ENCODE data around the gene KRTAP10-10.
"Not testable (repeated sequence)": the region's sequence is repeated elsewhere in the genome, so short reads cannot be mapped to it uniquely, and the experiment has no call there.

Gene KRTAP10-10, protein sequence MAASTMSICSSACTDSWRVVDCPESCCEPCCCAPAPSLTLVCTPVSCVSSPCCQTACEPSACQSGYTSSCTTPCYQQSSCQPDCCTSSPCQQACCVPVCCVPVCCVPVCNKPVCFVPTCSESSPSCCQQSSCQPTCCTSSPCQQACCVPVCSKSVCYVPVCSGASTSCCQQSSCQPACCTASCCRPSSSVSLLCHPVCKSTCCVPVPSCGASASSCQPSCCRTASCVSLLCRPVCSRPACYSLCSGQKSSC

DNA sequence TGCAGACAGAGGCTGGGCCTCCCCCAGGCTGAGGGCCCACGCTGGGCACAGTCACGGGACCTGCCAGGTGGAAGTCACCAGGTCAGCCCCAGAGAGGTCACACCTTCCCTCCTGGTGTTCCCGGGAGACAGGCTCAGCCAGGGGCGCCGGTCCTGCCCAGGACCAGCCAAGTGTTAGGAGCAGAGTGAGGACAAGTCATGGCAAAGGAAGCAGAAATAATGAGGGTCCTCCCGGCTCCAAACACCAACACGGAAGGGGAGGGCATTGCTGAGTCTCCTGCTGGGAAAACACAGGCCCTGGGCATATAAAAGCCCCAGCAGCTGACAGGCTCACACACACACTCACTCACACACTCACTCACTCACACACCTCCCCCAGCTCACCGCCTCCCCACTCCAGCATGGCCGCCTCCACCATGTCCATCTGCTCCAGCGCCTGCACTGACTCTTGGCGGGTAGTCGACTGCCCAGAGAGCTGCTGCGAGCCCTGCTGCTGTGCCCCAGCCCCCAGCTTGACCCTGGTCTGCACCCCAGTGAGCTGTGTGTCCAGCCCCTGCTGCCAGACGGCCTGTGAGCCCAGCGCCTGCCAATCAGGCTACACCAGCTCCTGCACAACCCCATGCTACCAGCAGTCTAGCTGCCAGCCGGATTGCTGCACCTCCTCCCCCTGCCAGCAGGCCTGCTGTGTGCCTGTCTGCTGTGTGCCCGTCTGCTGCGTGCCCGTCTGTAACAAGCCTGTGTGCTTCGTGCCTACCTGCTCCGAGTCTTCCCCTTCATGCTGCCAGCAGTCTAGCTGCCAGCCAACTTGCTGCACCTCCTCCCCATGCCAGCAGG, at the start of gene KRTAP10-10:
TSS of gene KRTAP10-10 (plus strand) at position 339 of the 833 bp plus-strand sequence. CDS start at position 401, 62 bp downstream.
- DNase-seq = no peak

DNA sequence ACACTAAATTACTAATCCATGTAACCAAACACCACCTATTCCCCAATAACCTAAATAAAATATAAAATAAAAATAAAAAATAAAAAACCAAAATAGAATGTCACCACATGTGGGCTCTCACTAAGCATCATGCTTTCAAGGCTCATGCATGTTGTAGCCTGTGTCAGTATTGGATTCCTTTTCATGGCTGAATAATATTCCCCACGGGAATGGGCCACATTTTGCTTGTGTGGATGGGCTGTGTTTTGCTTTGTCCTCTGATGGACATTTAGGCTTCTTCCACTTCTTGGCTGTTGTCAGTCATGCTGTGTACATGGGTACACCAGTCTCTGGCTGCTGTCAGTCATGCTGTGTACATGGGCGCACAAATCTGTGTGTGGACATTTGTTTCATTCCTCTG, 48.1 kb upstream of the KRTAP10-10 start:
- no peak for DNase-seq

DNA sequence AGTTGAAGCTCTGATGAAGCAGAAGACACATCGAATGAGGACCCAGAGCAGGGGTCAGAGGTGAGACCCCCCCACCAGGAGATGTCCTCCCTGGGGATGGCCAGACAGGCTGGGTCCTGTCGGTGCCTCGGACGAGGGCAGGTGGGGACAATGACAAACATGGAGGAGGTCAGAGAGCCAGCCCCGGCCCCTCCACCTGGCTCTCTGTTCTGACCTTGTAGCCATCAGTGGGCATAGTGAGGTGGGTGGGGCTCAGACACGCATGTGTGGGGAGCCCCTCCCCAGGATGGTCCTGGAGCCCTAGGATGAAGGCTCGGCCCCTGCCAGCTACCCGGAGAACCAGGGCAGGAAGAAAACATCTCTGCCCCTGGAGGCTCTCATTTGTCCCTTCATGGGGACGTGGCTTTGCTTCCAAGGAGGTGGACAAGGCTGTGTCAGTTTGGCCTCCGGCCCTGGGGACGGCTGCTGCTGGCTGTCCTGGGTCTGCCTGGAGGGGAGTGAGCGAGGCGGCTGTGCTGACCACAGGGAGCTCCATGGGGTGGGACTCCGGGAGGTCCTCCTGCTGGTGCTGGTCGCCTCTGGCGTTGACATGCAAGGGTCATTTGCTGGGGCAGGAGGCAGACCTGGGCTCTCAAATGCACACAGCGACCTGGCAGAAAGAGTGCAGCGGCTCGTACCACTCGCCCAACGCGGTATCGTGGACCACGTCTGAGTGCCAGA, 47.4 kb upstream of the KRTAP10-10 start:
- no peak for DNase-seq

DNA sequence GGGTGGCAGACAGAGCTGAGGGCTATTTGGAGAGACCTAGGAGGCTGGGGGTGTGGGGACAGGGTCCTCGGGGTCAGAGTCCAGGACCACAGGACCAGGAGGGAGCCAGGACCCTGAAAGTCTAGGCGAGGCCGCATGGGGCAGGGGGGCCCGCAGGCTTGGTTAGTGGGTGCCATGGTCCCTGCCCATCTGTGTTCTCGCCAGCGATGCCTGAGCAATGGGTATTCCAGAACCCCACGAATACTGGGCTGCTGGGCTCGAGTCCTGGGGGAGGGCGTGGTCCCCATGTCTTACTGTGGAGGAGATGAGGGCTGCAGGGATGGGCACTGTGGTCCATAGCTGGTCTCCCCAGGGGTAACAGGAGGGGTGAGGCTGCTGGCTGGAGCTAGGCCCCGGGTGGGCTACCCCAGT, 46.8 kb upstream of the KRTAP10-10 start:
- no peak for DNase-seq

DNA sequence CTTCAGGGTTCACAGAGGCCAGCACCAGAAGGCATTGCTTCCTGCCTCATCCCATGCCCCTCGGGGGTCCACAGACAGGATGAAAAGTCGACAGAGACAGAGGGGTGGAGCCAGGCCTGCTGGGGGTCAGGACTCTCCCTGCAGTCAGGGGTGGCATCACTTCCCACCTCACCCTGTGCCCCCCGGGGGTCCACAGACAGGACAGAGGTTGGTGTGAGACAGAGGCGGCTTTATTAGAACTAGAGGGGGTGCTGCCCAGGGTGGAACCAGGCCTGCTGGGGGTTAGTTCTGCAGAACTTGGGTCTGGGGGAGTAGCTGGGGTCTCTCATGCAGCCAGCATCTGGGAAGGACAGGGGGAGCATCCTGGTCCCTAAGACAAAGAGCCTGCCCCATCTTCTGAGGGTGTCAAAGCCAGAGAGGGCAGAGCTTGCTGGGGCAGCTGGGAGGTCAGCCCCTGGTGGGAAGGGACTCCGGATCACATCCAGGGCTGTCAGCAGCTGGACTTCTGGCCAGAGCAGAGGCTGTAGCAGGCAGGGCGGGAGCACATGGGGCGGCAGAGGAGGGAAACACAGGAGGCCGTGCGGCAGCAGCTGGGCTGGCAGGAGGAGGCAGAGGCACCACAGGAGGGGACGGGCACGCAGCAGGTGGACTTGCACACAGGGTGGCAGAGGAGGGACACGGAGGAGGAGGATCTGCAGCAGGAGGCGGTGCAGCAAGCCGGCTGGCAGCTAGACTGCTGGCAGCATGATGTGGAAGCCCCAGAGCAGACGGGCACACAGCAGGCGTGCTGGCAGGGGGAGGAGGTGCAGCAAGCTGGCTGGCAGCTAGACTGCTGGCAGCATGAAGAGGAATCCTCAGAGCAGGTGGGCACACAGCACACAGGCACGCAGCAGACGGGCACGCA, 46.0 kb upstream of the KRTAP10-10 start:
- not testable (repeated sequence) for DNase-seq

DNA sequence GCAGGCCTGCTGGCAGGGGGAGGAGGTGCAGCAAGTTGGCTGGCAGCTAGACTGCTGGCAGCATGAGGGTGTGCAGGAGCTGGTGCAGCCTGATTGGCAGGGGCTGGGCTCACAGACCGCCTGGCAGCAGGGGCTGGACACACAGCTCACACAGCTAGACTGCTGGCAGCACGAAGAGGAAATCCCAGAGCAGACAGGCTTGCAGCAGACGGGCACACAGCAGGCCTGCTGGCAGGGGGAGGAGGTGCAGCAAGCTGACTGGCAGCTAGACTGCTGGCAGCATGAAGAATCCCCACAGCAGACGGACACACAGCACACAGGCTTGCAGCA, 45.4 kb upstream of the KRTAP10-10 start:
- DNase-seq = not testable (repeated sequence)

DNA sequence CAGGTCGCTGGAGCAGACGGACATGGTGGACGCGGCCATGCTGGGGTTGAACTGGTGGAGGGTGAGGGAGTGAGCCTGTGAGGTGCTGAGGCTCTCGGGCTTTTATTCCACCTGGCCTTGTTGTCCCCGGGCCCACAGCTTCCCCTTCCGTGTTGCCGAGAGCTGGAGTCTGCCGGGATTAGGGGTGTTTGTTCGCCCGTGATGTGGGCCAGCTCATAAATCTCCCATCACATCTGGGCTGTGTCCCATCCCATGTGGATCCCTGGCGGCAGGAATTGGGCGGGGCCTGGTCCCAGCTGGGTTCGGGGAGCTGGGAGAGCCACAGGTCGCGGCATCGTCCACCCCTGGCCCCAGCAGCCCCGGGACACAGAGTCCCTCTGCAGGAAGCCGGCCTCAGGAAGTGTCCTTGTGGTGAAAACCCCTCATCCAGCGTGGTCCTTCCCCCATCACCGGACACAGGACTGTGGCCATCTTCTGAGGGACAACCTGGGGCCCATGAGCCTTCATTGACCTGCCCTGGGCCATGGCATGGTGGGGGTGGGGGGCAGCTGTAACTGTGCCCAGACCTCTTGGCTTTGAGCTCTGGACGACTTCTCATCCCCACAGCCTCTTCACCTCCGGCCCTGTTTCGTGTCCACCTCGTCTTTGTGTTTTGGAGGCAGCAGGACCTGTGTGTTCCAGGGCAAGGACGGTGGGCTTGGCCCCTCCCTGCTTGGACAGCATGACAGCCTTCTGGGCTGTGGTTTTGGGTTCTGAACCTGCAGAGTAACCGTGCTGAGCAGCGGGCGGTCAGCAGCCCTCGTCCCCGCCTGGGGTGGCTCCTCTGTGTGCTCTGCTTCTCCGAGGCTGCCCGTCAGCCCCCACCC, 44.5 kb upstream of the KRTAP10-10 start, which contains the start of gene KRTAP10-6:
TSS of gene KRTAP10-6 (minus strand) at position 60 of the 866 bp plus-strand sequence. CDS start at position 39, 21 bp downstream.
- no peak for DNase-seq

DNA sequence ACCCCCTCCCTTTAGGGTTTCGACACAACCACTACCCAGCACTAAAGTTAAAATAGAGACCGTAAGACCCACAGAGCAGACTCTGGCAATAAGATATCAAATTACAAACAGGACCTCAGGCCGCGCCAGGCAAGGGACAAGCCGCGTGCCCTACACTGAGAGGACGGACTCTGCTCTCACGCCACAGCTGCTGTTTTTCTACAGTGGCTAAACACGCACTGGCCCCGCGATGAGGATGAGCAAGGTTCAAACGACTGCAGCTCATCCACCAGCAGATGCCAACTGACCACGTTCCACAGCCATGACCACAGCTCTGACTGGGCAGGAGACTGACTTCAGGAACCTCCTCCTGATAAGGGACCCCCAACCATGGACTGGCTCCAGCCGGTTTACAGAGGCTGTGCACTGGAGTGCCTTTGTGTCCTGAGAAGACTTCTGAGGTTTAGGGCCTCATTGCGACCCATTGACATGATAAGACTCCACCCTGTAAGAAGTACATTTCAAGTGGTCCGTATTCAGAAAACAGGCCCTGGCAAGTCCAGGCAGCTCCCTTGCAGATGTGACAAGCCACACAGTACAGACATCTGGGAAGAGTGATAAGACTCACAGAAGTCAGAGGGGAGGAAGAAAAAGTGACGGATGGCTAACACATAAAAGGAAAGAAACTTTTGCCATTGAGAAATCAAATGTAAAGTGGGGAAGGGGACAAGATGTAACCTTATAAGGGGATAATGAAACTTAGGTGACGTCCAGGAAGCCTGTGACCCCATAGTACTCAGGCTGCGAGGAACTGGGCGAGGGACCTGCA, 43.4 kb upstream of the KRTAP10-10 start:
- DNase-seq = peak; percentile 17

DNA sequence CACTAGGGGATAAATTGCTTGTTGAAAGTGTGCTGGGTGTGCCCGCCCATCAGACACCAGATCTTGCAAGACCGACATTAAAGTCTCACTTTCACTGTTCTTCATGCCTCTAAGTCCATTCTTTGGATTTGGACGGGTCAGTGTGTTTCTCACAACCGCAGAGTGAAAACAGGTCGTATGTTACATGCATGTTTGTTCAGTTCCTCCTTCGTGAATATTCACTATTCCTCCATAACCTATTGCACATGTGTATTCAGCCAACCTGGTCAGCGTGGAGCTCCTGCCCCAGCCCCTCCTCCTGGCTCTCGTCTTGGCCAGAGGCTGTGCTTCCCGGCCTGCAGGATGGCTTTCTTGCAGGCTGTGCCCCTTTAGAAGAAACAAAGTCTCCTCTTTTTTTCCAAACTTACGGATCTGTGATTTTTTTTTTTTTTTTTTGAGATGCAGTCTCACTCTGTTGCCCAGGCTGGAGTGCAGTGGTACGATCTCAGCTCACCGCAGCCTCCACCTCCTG, 42.7 kb upstream of the KRTAP10-10 start:
- no peak for DNase-seq

DNA sequence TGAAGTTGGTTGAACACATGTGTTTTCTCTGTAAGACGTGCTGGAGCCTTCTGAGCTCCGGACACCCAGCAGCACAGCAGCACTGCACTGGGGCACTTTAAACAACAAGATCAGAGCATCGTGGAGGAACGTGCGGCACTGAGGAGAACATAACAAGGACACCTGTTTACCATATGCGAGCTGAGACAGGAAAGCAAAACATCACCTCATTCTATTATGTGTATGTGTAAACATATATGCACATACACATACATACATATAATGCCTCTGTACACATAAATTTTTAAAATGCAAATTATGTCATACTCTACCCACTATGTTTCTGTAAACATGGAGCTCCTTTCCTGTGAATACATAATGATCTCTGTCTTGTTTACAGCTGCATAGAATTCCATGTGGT, 41.6 kb upstream of the KRTAP10-10 start:
- DNase-seq = no peak

DNA sequence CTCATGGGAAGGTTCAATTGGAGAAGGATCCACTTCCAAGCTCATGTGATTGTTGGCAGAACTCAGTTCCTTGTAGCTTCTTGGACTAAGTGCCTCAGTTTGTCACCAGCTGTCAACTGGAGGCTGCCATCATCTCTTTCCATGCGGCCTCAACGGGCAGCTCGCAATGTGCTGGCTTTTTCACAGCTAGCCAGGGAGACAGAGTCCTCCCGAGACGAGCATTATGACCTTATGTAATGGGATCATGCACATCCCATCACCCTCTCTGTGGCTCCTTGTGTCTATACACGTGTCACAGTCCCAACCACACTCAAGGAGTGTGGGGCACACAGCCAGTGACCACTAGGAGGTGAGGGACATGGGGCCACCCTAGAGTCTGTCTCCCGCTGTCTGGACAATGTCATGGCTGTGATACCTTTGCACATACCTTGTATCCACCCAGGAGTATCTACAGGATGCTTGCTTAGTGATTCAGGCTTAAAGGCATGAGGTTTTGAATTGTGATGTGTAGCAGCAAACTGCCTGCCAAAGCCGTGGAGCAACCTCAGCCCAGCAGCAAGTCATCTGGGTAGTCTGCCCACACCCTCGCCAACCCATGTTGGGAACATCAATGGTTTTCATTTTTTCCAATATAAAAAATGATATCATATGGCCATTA, 41.0 kb upstream of the KRTAP10-10 start:
- DNase-seq = no peak

DNA sequence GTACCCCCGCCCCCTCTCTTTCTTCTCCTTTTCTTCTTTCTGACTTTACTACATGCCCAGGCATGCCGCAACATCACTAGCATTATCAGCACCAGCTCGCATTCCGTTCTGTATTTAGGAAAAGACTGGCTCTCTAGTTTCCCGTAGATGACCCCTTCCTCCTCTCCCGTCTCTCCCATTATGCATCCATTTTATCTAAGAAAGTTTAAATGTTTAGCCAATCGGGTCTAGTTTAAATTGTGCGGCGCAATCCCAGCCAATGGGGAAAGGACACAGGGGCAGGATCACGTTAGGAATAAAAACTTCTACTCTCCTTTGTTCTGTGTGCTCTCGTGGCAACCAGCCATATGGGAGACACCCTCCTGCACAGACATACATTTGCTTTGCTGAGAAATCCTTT, 39.1 kb upstream of the KRTAP10-10 start:
- DNase-seq = no peak

DNA sequence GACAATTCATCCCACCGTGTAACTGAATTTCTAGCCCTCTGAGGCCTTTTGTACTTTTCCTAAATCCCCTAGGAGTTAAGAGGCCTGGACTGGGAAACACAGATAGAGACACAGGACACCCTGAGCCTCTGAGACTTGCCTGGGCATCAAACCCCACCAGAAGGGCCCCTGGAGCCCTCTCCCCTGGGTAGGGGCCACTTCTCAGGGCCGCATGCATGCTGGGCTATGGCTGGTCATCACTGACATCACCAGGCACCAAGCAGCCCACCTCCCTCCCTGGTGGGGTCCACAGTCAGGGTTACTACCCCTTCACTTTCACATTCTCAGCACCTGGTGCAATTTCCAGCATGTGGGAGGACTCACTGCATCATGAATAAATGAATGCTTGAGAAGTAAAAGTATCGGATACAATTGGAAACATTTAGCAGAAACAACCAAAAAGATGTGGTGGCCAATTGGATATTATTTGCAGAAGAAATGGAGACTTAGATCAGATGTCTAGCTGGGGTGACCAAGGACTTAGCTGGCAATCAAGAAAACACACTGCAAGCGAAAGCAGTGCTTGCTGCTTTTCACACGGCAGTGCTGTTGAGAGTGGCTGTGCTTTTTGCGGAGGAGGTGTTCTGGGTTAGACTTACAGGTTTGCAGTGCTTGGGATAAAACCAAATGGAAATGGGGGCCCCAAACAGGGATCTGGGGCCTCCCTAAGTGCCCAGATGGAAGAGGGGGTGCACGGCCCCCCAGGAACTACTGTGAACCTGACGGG, 37.7 kb upstream of the KRTAP10-10 start:
- no peak for DNase-seq

DNA sequence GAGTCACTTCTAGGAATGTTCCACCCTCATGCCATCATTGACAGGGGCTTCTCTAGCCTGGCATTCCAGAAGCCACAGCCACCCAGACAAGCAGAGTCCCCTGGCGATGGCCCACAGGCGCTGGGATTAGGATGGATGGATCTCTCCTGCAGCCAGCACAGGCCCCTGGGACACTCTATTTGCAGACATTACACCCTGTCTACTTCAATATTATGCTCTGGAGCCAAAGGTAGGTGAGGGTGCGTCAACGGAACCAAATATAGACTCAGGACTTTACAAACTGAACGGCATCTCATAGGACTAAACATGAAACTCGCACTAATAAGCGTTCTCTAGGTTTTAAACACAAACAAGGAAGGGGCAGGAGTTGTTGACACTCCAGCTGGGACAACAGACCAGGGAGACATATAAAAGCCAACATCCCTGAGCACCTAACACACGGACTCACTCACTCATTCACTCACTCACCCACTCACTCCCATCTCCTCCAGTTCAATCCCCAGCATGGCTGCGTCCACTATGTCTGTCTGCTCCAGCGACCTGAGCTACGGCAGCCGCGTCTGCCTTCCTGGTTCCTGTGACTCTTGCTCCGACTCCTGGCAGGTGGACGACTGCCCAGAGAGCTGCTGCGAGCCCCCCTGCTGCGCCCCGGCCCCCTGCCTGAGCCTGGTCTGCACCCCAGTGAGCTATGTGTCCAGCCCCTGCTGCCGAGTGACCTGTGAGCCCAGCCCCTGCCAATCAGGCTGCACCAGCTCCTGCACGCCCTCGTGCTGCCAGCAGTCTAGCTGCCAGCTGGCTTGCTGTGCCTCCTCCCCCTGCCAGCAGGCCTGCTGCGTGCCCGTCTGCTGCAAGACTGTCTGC, 36.8 kb upstream of the KRTAP10-10 start, which contains the start of gene KRTAP10-7:
TSS of gene KRTAP10-7 (plus strand) at position 480 of the 861 bp plus-strand sequence. CDS start at position 505, 25 bp downstream.
- DNase-seq = not testable (repeated sequence)

DNA sequence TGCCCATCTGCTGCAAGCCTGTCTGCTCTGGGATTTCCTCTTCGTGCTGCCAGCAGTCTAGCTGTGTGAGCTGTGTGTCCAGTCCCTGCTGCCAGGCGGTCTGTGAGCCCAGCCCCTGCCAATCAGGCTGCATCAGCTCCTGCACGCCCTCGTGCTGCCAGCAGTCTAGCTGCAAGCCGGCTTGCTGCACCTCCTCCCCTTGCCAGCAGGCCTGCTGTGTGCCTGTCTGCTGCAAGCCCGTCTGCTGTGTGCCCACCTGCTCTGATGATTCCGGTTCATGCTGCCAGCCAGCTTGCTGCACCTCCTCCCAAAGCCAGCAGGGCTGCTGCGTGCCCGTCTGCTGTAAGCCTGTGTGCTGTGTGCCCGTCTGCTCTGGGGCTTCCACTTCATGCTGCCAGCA, 36.1 kb upstream of the KRTAP10-10 start:
- not testable (repeated sequence) for DNase-seq

DNA sequence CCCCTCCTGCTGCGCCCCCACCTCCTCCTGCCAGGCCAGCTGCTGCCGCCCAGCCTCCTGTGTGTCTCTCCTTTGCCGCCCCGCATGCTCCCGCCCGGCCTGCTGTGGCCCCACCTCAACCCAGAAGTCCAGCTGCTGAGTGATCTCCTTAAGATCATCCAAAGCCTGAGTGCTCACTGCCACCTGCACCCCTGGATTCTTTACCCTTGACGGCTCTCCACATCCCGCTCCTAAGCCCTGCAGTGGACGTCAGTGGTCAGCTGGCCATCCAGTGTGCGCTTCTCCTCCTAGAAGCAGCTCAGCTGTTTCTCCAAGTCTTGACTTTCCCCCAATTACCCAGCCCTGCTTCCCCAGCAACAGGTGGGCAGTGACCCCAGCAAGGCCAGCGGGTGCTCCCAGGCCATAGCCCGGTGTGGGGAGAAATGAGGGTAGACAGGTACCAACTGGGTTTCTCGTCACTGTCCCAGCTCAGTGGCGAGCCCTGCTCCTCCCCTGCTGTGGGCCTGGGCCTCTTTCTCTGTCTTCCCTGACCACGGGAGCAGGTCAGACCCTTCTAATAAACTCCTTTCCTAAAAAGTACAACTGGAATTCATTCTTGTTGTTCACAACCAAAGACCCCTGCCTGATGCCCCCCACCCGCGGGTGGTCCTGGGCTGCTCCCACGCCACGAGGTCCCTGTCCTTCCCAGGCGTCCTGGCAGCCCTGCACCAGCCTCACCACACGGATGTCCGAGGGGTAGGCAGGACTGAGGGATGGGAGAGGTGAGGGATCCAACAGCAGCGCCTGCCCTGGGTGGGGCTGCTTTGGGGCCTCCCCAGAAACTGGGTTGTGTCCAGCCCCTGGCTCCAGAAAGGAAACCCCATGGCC, 35.3 kb upstream of the KRTAP10-10 start:
- no peak for DNase-seq

DNA sequence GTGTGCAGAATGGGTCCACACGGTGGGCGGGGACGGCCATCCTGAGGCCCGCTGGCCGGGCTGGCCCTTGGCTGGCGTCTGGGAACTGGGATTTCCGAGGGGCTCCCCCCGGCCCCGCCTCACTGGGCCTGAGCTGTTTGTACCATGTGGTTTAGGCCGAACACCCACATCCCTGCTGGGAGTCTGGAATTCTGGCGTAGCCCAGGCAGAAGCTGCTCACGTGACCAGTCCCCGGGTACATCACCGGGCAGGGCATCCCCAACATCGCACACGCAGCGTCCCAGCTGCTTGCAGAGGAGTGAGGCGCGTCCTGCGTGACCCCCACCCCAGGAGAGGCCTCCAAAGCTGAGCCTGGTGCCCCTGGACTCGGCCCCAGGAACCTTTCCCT, 34.7 kb upstream of the KRTAP10-10 start:
- no peak for DNase-seq
